ENCODE results near the gene LATS1.
"Not testable (repeated sequence)": the region's sequence is repeated elsewhere in the genome, so short reads cannot be mapped to it uniquely, and the experiment has no call there.

Gene LATS1

DNA sequence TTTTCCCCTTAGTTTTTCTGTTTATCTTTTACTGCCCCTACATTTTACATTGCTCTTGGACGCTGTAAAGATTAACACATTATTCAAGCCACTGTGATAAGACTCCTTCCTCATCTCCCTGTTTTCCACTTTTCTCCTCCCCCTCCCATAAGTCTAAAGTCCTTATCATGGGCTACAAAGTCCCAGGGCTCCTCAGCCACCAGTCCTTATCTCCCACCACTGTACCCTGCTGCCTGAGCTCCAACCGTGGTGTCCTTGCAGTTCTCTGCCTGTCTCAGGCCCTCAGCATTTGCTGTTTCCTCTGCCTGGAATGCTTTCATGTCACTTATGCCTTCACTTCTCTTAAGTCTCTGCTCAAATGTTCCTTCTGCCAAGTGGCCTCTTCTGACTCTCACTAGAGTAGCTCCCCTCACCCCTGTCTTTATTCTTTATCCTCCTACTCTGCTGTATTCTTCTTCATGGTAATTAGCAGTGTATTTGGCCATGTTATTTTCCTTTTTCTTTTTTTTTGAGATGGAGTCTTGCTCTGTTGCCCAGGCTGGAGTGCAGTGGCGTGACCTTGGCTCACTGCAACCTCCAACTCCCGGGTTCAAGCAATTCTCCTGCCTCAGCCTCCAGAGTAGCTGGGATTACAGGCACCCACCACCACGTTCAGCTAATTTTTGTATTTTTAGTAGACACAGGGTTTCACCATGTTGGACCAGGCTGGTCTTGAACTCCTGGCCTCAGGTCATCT is 10.8 kb upstream of the LATS1 start:
- no peak for DNase-seq

DNA sequence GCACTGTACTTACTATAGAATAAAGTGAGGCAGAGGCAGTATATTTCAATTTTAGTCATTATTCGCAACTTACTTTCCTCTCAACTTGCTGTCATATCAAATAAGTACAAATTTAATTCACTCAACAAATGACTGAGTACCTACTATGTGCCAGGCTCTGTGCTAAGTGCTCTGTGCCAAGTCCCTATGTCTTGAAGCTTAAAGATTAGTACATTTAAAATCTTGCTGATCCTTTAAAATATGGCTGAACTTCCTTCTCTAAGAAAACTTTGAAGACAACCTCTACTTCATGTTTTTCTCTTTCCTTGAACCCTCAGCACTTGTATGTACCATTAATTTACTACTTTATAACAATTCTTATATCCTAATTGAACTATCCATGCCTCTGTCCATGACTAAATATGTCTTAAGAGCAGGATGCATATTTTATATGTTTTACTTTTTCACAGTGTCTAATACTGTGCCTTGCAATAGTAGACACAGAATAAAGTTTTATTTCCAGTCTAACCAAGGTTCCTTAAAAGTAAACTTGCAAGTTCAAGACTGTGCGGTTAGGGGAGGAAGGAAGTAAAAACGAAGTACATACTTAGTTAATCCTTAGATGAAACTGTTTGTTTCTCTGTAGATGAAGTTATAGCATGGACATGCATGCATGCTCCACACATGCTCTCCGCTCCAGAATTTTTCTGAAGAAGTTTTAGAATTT is 10.0 kb upstream of the LATS1 start:
- DNase-seq, result peak; percentile 50 to 80

DNA sequence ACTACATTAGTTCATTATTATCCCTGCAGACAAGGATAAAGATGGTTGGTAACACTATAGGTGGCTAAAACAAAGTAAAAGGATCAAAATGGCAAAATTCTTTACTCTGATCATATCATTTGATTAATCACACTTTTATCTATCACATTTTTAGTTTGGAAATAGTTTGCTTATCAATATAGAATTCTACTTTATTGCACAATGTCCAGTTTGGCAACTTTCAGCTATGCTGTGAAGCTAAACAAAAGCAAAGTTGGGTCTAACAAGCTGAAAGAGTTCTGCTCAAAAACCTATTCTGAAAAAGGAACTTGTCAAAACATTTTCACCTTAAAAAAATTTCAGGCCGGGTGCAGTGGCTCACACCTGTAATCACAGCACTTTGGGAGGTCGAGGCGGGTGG is 7.9 kb upstream of the LATS1 start:
- no peak for DNase-seq

DNA sequence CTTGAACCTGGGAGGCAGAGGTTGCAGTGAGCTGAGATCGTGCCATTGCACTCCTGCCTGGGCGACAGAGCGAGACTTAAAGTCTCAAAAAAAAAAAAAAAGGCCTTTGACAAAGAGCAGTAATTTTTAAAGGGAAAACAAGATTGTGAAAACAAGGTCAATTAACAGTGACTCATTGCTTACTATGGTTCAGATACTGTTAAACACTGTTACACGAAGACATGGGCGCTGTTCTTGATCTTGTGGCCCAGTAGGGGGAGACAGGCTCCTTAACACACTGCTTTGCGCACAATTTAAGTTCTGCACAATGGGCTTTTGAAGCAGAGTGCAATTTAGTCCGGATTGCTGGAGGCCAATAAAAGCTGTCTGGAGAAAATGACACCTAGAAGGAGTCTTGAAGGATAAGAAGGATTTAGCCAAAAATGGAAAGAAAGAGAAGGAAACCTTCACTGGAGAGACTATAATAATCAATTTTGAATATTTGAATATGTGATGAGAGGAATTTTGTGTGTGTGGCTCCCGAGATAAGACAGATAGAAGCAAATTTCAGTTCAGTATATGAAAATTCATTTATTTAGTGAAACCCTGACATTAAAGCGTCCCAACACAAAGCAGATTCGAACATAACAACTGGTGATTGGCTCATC is 6.0 kb upstream of the LATS1 start:
- peak; percentile 69 to 75 for DNase-seq

DNA sequence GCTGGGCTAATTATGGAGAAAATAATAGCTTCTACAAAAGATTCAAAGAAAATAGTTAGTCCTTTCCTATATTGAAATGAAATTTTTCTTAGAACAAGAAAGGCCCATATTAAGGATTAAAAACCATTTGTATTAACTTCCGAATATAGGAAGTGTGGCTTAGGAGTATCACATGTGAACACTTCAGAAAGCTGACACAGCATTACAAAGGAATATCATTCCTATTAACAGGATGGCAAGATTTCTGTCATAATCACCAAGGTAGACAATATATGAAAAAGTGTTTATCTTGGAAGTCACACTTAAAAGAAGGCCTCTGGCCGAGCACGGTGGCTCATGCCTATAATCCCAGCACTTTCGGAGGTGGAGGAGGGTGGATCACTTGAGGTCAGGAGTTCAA is 5.4 kb upstream of the LATS1 start:
- no peak for DNase-seq

DNA sequence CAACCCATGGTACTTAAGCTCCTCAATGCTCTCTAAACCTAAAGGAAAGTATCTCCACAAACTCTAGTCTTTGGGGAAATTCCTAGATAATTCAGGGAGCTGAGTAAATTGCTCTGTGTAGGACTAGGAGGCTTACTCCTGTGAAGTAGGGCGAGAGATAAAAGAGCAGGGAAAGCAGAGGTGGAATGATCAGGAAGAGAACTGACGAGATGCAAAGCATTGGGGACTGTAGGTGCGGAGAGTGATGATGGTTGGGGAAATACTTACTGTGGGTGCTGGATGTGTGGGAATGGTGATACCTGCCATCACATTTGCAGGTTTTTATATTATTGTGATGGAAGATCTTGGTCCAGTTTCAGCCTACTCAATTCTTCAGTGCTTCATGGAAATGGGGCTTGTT is 1.6 kb upstream of the LATS1 start:
- DNase-seq, result no peak

DNA sequence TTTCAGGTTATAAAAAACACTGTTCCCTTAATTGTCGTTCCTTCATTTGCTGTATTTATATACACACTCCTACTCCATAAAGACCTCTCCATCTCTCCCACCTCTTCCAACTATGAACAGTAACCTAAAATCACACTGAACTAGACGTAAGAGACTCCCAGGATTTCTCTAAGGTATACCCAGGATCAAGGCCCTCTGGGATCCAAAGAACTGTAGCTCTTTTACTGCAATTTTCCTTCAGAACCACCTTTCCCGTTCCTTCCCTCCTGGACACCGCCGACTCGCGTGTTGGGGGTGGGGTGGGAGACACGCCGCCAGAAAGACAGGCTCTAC is 680 bp downstream of the LATS1 start:
- no peak for DNase-seq

DNA sequence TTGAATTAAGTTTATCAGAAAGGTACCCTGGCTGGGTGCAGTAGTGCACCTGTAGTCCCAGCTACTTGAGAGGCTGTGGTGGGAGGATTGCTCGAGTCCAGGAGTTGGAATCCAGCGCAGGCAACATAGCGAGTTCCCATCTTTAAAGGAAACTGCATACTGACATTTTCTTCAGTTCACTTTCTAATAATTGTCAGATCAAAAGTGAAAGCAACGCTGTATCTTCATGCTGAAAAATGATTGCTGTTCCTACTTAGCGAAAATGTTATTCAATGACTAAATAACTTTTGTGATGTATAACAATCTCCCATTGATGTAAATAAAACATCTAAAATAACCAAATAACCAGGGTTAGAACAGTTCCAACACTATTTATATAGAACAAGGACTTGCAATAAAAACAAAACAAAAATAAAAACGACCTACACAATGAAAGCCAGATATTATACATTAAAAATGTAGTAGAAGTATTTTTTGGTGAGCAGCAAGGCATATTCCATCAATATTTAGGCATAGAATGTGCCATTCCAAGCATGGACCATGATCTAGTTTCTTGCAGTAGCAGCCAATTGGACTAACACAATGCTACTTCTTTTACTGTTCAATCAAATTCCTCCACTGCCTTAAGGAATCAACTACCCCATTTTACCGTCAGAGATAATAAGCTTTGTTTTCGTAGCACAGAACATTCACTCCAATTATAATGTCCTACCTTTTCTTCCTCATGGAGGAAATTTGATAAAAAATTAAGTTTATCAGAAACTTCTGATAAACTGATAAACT is 1.5 kb downstream of the LATS1 start:
- peak in 1 of 2 donors; percentile 29 for DNase-seq

DNA sequence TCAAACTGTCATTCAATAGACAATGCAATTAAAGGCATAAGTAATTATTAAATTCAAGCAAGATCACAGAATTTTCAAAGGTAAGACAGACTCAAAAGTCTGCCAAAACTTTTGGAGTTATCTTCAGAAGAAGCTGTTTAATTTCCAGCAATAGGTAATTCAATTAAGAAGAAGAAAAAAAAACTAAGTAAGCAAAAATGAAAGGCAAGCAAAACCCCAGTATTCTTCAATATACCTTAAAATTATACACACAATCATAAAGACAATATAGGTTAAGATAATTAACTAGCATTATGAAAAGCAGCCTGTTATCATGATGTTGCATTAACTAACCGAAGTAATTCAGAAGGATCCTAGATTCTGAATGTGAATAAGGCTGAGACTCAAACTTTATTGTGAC is 3.5 kb downstream of the LATS1 start:
- DNase-seq, result no peak

DNA sequence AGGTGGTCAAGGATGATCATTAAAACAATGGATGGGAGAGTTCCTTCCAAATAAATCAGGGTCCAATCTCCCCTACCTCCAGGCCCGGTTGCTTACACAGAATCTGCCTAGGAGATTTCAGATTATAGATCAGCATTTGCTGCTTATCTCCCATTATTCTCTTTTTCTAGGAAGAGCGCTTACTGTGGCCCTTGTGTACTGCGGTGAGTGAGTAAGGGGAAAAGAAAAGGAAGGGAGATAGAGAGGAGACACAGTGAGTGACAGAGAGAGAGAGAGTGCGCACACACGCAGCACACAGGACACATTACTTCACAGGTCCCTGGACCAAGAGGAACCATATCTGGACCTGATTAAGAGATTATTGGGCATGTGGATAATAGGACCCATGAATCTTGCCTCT is 6.2 kb downstream of the LATS1 start:
- DNase-seq, result no peak

DNA sequence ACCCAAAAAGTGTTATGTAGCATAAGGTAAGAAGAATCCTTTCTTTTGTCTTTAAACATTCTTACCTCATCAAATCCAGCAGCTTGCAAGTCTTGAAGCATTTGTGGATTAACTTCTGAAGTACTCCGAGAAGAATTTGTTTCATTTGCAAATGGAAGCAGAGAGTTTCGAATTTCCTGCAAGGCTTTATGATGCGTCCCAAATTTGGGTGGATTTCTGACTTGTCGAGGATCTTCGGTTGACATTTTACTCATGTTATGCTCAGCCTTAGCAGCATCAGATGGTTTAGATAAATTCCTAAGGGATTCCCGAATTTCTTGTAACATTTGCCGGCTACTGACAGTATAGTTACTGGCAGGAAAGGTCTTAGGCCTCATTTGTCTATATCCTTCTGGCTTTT is 16.2 kb downstream of the LATS1 start:
- DNase-seq, result no peak

DNA sequence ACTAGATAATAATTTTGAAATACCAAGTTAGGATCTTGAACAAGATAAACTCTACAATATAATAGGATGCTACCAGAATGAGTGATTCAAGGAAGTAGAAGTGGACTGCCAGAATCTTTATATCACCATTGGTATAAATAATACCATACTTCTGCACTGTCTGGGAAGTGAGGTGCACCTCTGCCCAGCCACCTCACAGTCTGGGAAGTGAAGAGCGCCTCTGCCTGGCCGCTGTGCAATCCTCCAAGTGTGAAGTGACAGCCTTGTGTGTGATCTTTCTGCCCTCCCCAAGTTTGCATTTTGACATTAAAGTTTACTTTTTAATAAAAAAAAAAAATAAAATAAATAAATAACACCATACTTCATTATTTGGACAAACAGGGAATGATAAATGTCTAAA is 18.8 kb downstream of the LATS1 start:
- no peak for DNase-seq

DNA sequence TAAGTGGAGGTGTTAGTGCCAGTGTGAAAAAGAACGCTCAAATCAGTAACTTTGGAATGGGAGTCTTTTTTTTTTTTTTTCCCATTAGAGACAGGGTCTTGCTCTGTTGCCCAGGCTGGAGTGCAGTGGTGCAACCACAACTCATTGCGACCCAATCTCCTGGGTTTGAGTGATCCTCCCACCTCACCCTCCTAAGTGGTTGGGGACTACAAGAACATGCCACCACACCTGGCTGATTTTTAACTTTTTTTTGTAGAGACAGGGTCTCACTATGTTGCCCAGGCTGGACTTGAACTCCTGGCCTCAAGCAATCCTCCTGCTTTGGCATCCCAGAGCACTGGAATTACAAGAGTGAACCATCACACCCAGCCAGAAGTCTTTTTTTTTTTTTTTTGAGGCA is 19.7 kb downstream of the LATS1 start:
- no peak for DNase-seq

DNA sequence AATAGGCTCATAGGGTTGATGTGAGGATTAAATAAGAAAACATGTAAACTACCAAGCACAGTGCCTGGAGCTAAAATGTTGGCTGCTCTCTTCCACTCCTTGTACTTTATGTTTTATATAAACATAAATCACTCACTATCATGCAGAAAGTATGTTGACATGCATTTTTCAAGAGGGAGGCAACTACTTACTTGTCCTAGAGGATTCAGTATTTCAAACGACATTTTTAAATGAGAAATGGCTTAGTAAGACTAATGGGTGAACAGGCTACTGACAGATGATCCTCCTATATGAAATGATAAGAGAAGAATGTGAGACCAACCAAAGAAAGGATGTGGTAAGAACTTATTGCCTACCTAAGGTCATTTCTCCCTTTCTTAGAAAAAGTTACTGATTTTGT is 21.0 kb downstream of the LATS1 start:
- no peak for DNase-seq

DNA sequence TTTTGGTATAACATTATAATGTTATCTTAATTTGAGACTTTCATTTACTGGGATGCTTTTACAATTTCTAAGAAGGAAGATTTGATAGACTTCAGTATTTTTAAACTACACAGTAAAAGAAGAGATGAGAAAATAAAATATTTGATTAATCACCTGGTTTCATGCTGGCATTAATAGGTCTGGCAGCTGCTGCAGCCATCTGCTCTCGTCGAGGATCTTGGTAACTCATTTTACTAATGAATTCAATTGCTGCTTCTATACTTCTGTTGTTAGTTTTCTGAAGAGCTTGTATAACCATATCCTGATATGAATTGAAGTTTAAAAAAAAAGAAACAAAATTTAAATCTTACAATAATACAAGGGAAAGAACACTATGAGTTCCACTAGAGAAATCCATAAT is 23.0 kb downstream of the LATS1 start:
- DNase-seq, result no peak

DNA sequence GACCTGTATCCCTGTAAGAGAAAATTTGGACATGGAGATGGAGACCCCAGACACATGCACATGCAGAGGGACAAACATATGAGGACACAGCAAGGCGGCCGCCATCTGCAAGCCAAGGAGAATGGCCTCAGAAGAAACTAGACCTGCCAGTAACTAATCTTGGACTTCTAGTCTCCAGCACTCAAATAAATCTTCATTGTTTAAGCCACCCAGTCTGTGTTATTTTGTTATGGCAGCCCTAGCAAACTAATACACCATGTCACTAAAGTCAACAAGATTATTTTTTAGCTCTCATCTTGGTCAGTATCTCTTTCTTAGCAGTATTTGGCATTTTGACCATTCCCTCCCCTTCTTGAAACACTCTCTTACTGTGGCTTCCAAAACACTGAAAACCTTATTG is 26.7 kb downstream of the LATS1 start:
- no peak for DNase-seq

DNA sequence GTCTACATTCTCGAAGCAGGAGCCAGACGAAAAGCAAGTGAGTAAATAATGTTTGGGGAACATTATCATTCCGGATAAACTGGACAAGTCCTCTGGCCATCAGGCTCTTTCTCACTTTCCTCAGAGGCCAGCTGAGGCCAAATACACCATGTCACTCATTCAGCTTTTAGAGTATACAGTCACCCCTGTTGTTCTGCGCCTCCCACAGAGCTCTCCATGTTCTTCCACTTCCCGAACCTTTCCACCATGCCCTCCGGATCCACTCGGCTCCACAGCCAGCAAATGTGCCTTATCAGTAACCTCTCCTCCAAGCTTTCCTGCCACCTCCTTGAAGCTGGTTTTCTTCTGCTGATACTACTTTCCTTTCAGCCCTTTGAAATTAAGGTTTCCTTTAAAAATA is 31.7 kb downstream of the LATS1 start:
- no peak for DNase-seq

DNA sequence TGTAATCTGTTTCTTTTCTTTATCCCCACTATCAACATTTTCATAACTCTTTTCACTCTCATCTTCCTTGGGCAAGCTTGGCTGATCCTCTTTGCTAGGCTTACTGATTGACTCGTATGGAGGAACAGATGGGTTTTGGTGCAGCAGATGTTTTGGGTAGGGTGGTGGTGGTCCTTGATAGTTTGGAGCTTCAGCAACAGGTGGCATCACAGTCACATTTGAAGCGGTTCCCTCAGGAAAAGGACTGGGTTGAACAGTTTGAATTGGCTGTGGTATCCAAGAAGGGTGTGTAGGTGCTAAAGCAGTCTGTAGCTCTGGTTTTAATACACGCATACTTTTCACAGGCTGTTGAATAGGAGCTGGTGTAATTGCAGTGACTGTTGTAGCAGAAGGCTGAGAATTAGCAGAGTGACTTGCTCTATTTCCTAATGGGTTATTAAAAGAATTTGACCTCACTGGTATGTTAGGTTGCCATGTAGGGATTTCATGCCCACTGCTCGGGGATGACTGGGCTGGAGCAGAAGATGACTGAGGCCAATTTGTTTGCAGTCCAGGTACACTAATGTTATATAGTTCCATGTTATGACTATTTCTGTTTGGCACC is 34.5 kb downstream of the LATS1 start:
- no peak for DNase-seq

DNA sequence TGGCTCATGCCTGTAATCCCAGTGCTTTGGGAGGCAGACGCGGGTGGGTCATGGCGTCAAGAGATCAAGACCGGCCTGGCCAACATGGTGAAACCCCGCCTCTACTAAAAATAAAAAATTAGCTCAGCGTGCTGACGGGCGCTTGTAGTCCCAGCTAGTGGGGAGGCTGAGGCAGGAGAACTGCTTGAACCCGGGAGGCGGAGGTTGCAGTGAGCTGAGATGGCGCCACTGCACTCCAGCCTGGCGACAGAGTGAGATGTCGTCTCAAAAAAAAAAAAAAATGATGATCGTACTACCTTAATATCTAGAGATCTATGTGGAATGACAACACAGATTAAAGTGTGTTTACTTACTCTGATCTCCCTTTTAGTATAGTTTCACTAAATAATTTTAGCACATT is 36.1 kb downstream of the LATS1 start:
- not testable (repeated sequence) for DNase-seq

DNA sequence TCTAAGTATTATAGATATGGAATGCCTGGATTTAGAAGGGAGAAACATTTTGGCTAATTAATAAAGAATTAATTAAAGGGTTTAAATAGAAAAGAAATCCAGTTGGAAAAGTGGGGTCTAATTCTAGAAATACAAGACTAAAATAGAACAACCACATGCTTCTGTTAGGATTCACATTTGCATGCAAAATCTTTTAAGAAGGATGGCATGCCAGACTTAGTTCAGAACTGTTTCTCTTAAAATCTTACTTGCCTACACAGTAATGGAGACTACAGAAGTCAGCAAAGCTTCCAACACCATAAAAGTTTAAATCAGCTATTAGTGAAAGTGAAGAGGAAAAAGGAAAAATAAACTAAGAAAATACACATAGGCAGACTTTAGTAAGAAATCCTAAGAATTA is 36.7 kb downstream of the LATS1 start:
- no peak for DNase-seq

DNA sequence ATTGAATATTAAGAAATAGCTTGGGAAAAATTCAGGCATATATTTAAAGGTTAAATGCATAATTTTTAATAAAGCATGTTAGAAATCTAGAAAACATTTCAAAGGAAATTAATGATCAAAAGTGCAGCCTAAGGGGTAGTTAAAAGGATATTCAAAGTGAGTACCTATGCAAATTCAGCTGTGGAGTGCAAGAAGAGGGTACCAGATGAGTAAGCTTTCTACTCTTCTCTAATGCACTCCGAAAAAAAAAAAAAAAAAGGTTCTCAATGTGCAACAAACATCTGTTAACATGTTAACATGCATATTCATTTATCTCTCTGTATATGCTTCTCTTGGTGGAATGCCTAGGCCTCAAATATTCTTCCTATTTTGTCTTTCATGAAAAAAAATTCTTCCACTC is 37.4 kb downstream of the LATS1 start:
- DNase-seq, result no peak

DNA sequence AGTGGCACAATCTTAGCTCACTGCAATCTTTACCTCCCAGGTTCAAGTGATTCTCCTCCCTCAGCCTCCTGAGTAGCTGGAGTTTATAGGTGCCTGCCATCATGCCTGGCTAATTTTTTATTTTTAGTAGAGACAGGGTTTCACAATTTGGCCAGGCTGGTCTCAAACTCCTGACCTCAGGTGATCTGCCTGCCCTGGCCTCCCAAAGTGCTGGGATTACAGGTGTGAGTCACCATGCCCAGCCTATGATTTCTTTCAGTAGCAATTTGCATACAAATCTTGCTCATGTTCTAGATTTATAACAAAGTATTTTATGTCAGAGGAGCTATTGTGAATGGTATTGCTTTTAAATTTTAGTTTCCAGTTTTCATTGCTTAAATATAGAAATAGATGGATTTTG is 45.6 kb downstream of the LATS1 start:
- DNase-seq, result not testable (repeated sequence)

DNA sequence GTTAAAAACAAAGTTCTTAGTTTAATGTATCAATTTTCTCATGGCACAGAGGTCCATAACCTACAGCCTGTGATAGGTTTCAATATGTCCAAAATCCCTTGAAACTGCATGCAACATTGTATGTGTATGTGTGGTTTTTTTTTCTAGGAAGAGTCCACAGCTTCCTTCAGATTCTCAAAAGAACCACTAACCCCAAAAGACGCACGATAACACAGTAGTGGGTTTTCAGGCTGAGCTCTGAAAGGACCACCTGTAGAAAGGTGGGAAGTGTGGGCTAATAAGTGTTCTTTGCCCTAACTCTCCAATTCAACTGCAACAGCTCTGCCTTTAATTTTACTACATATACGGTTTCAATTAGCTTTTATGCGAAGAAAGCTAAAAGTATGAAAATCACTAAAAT is 57.9 kb downstream of the LATS1 start:
- DNase-seq, result no peak
